Esophagus squamous epithelium (tissue), 4 donors: ENCODE results near the gene FNBP1.

ENCODE experiments used
- CTCF ChIP-seq, 6 experiments: fragments of 450-650 bp in 4 of 6; fragments of 200-600 bp in 2 of 6; sonication (generic) in 2 of 6; IDR thresholded peaks; one replicate each; pipeline ENCODE4 v1.5.1; 2016 to 2019; ENCODE audit warnings: antibody characterized with exemption in 6 of 6, mild to moderate bottlenecking in 4 of 6, moderate library complexity in 4 of 6
- POLR2A ChIP-seq, 4 donors: fragments of 450-650 bp; IDR thresholded peaks; one replicate each; pipeline ENCODE4 v1.6.1; 2017; ENCODE audit warnings: antibody characterized with exemption in 4 of 4, mild to moderate bottlenecking in 4 of 4, moderate library complexity in 3 of 4

- TF ChIP-seq CTCF (IDR thresholded peaks at IDR 0.05) (no peak), POLR2A (IDR thresholded peaks at IDR 0.05) (no peak)
These were observed 110.5 kb downstream of the FNBP1 start for GRCh38 chr9:129932303-129933151.
